Vagina (tissue), 2 donors: Measurements from ENCODE around the gene SPECC1L.

Experiments
- CTCF ChIP-seq, 3 experiments: fragments of 450-650 bp in 2 of 3; fragments of 200-600 bp in 1 of 3; sonication (generic) in 1 of 3; IDR thresholded peaks; one replicate each; pipeline ENCODE4 v1.5.1; 2017 to 2019; ENCODE audit warnings: antibody characterized with exemption in 3 of 3, mild to moderate bottlenecking in 2 of 3, moderate library complexity in 2 of 3
- POLR2A ChIP-seq, 2 donors: fragments of 450-650 bp; IDR thresholded peaks; one replicate each; pipeline ENCODE4 v1.6.1; 2017; ENCODE audit warnings: antibody characterized with exemption in 2 of 2, mild to moderate bottlenecking in 2 of 2, moderate library complexity in 2 of 2

GRCh38 chr22:24407278-24407665 lies 136.6 kb downstream of the SPECC1L start:
- TF ChIP-seq POLR2A (IDR thresholded peaks at IDR 0.05) = no peak
- no peak for TF ChIP-seq CTCF (IDR thresholded peaks at IDR 0.05)
